ENCODE results near the gene CFAP43. TPM values are rescaled to one million over a fixed set of nuclear protein-coding genes. Genes with fewer than 3 reads are reported as not detected.
"Not testable (repeated sequence)": the region's sequence is repeated elsewhere in the genome, so short reads cannot be mapped to it uniquely, and the experiment has no call there.

The CFAP43 gene
- total RNA-seq, 1 donor from 2014 or later: 0.25 TPM

GRCh38 chr10:104246976-104247375 is 14.8 kb upstream of the CFAP43 start:
- Histone ChIP-seq H3K4me1 (no peaks in the 10 kb centered on the region), H3K9me3 (no peaks in the 10 kb centered on the region), H3K4me3 (no peak overlapping the region), H3K27me3 (no peaks in the 10 kb centered on the region), H3K27ac (no peak overlapping the region), H3K36me3 (no peaks in the 10 kb centered on the region)
- no peak for DNase-seq (ENCODE audit: extremely low spot score in 2 of 2)
- TF ChIP-seq POLR2AphosphoS5 (IDR thresholded peaks at IDR 0.05; ENCODE audit: insufficient read depth in 1 of 2, low read depth in 1 of 2) (no peak), POLR2A (IDR thresholded peaks at IDR 0.05) (no peak), CTCF (IDR thresholded peaks at IDR 0.05) (no peak)
- intact Hi-C loops (cut with DNase I): no loop called here

GRCh38 chr10:104245066-104245632 is 13.0 kb upstream of the CFAP43 start:
- Histone ChIP-seq H3K36me3 (no peaks in the 10 kb centered on the region), H3K4me3 (no peak overlapping the region), H3K27ac (no peak overlapping the region), H3K27me3 (no peaks in the 10 kb centered on the region), H3K9me3 (no peaks in the 10 kb centered on the region), H3K4me1 (no peaks in the 10 kb centered on the region)
- TF ChIP-seq POLR2AphosphoS5 (IDR thresholded peaks at IDR 0.05; ENCODE audit: insufficient read depth in 1 of 2, low read depth in 1 of 2) (no peak), CTCF (IDR thresholded peaks at IDR 0.05) (no peak), POLR2A (IDR thresholded peaks at IDR 0.05) (no peak)
- no peak for DNase-seq (ENCODE audit: extremely low spot score in 2 of 2)
- intact Hi-C loops (cut with DNase I): no loop called here

GRCh38 chr10:104243512-104243911 is 11.3 kb upstream of the CFAP43 start:
- intact Hi-C loops (cut with DNase I): no loop called here
- Histone ChIP-seq H3K4me3 (no peak overlapping the region), H3K4me1 (no peaks in the 10 kb centered on the region), H3K27ac (no peak overlapping the region), H3K27me3 (no peaks in the 10 kb centered on the region), H3K9me3 (no peaks in the 10 kb centered on the region), H3K36me3 (no peaks in the 10 kb centered on the region)
- DNase-seq (ENCODE audit: extremely low spot score in 2 of 2): no peak
- TF ChIP-seq CTCF (IDR thresholded peaks at IDR 0.05) (no peak), POLR2AphosphoS5 (IDR thresholded peaks at IDR 0.05; ENCODE audit: insufficient read depth in 1 of 2, low read depth in 1 of 2) (no peak), POLR2A (IDR thresholded peaks at IDR 0.05) (no peak)

GRCh38 chr10:104243009-104243408 is 10.8 kb upstream of the CFAP43 start:
- H3K4me3 ChIP-seq; H3K27ac ChIP-seq; intact Hi-C loops (cut with DNase I); H3K36me3 ChIP-seq; DNase-seq (ENCODE audit: extremely low spot score in 2 of 2); H3K9me3 ChIP-seq; H3K27me3 ChIP-seq; H3K4me1 ChIP-seq: not testable (repeated sequence)

GRCh38 chr10:104242545-104242944 is 10.4 kb upstream of the CFAP43 start:
- TF ChIP-seq CTCF (IDR thresholded peaks at IDR 0.05) (no peak), POLR2A (IDR thresholded peaks at IDR 0.05) (no peak), POLR2AphosphoS5 (IDR thresholded peaks at IDR 0.05; ENCODE audit: insufficient read depth in 1 of 2, low read depth in 1 of 2) (no peak)
- Histone ChIP-seq H3K9me3 (no peaks in the 10 kb centered on the region), H3K4me3 (no peak overlapping the region), H3K4me1 (no peaks in the 10 kb centered on the region), H3K27ac (no peak overlapping the region), H3K27me3 (no peaks in the 10 kb centered on the region), H3K36me3 (no peaks in the 10 kb centered on the region)
- DNase-seq (ENCODE audit: extremely low spot score in 2 of 2): no peak
- intact Hi-C loops (cut with DNase I): no loop called here
